ENCODE measurements around the gene ZSCAN10.

- TF ChIP-seq, protein P1, sequence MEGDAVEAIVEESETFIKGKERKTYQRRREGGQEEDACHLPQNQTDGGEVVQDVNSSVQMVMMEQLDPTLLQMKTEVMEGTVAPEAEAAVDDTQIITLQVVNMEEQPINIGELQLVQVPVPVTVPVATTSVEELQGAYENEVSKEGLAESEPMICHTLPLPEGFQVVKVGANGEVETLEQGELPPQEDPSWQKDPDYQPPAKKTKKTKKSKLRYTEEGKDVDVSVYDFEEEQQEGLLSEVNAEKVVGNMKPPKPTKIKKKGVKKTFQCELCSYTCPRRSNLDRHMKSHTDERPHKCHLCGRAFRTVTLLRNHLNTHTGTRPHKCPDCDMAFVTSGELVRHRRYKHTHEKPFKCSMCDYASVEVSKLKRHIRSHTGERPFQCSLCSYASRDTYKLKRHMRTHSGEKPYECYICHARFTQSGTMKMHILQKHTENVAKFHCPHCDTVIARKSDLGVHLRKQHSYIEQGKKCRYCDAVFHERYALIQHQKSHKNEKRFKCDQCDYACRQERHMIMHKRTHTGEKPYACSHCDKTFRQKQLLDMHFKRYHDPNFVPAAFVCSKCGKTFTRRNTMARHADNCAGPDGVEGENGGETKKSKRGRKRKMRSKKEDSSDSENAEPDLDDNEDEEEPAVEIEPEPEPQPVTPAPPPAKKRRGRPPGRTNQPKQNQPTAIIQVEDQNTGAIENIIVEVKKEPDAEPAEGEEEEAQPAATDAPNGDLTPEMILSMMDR (IDR thresholded peaks at IDR 0.05), result peak in 2 of 4 experiments; percentile 40 to 49
- TF ChIP-seq POLR2A (IDR thresholded peaks at IDR 0.05), result no peak
- TF ChIP-seq EP300 (IDR thresholded peaks at IDR 0.05), result no peak
These were observed 32.8 kb upstream of the ZSCAN10 start for GRCh38 chr16:3131755-3132377.

Data from gastroesophageal sphincter (tissue), 3 donors.